KMS-11 (cell line): ENCODE data around the gene EGLN1.

ENCODE experiments used
- H2AFZ ChIP-seq: fragments of 200-600 bp; sonication (generic); 2 replicates; pipeline ENCODE4 v1.6.1; 2016; ENCODE audit warnings: antibody characterized with exemption, mixed run types, low read depth
- H3K27ac ChIP-seq: fragments of 200-600 bp; sonication (generic); 2 replicates; pipeline ENCODE4 v1.6.1; 2016; ENCODE audit warnings: mild to moderate bottlenecking, mixed run types
- H3K27me3 ChIP-seq: fragments of 200-600 bp; sonication (generic); 2 replicates; pipeline ENCODE4 v1.6.1; 2017; ENCODE audit warnings: mild to moderate bottlenecking, low read depth, mixed run types, moderate library complexity; ENCODE audit not compliant: insufficient read depth
- H3K36me3 ChIP-seq: fragments of 200-600 bp; sonication (generic); 2 replicates; pipeline ENCODE4 v1.6.1; 2017; ENCODE audit warnings: mild to moderate bottlenecking, mixed run types; ENCODE audit not compliant: insufficient read depth
- H3K4me1 ChIP-seq: fragments of 200-600 bp; sonication (generic); 2 replicates; pipeline ENCODE4 v1.6.1; 2016; ENCODE audit warnings: mild to moderate bottlenecking, low read depth, mixed run types; ENCODE audit not compliant: poor library complexity, severe bottlenecking
- H3K4me2 ChIP-seq: fragments of 200-600 bp; sonication (generic); 2 replicates; pipeline ENCODE4 v1.7.0; 2016; ENCODE audit warnings: mild to moderate bottlenecking, mixed run types
- H3K4me3 ChIP-seq: fragments of 200-600 bp; sonication (generic); IDR thresholded peaks from 2 replicates; pipeline ENCODE4 v1.6.1; 2017; ENCODE audit warnings: low read depth, low read length, mixed read lengths; ENCODE audit not compliant: insufficient read depth
- H3K79me2 ChIP-seq: fragments of 200-600 bp; sonication (generic); 2 replicates; pipeline ENCODE4 v1.6.1; 2016; ENCODE audit warnings: low read depth, mixed run types; ENCODE audit not compliant: insufficient read depth
- H3K9ac ChIP-seq: fragments of 200-600 bp; sonication (generic); 2 replicates; pipeline ENCODE4 v1.6.1; 2016; ENCODE audit warnings: mild to moderate bottlenecking, mixed run types
- H4K20me1 ChIP-seq: fragments of 200-600 bp; sonication (generic); 2 replicates; pipeline ENCODE4 v1.6.1; 2016; ENCODE audit warnings: mild to moderate bottlenecking, mixed run types; ENCODE audit not compliant: insufficient read depth
- TF ChIP-seq, protein P1 (sequence below): fragments of 200-600 bp; sonication (generic); conservative IDR thresholded peaks from 2 replicates; pipeline ENCODE4 v1.6.1; 2017; ENCODE audit warnings: low read depth, mild to moderate bottlenecking, antibody characterized with exemption, low read length, moderate library complexity, mixed read lengths

Gene EGLN1

DNA sequence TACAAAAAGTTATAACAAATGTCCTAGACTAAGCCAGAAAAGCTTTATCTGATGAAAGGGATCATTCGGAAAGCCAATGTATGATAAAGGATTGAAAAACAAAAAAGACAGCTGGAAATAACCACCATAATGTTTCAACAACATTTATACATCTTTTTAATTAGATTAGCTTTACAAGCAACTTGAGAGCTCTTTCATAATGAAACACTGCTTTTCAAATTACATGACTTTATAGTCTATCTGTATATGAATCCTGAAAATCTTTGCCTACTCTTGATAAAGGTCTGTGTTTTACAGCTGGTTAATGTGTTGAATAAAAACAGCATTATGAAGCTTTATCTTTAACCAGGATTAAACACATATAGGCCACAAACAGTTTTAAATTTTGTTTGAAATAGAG lies 58.5 kb downstream of the EGLN1 start:
- TF ChIP-seq, protein P1, sequence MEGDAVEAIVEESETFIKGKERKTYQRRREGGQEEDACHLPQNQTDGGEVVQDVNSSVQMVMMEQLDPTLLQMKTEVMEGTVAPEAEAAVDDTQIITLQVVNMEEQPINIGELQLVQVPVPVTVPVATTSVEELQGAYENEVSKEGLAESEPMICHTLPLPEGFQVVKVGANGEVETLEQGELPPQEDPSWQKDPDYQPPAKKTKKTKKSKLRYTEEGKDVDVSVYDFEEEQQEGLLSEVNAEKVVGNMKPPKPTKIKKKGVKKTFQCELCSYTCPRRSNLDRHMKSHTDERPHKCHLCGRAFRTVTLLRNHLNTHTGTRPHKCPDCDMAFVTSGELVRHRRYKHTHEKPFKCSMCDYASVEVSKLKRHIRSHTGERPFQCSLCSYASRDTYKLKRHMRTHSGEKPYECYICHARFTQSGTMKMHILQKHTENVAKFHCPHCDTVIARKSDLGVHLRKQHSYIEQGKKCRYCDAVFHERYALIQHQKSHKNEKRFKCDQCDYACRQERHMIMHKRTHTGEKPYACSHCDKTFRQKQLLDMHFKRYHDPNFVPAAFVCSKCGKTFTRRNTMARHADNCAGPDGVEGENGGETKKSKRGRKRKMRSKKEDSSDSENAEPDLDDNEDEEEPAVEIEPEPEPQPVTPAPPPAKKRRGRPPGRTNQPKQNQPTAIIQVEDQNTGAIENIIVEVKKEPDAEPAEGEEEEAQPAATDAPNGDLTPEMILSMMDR = no peak
- Histone ChIP-seq H3K4me2 (no peak overlapping the region), H3K79me2 (no peaks in the 10 kb centered on the region), H3K36me3 (no peaks in the 10 kb centered on the region), H4K20me1 (no peaks in the 10 kb centered on the region; the same call in 1 of the 2 replicates), H3K4me1 (no peaks in the 10 kb centered on the region), H3K9ac (no peak overlapping the region), H2AFZ (no peak overlapping the region), H3K27ac (no peak overlapping the region), H3K27me3 (no peaks in the 10 kb centered on the region), H3K4me3 (no peak overlapping the region)

DNA sequence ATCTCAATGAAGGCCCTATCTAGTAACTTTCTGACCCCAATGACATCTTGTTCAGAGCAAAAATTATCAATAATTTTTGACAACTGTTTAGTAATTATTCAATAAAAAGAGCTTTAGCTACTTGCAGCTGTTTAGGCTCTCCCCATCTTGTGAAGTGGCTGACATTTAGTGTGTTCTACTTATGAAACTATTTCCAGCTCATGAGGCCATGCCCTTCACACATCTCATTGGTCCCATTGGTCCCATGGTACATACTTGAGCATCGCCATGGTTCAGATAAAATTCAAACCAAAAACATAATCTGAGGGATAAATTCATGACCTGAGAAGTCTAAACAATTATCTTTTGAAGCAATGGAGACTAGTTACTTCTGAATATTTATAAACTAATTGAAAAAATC lies 59.8 kb downstream of the EGLN1 start:
- Histone ChIP-seq H3K4me2 (no peak overlapping the region), H3K79me2 (no peaks in the 10 kb centered on the region), H3K4me1 (no peaks in the 10 kb centered on the region), H3K9ac (no peak overlapping the region), H3K27me3 (no peaks in the 10 kb centered on the region), H2AFZ (no peak overlapping the region), H3K4me3 (no peak overlapping the region), H3K27ac (no peak overlapping the region), H4K20me1 (no peaks in the 10 kb centered on the region; the same call in 1 of the 2 replicates), H3K36me3 (no peaks in the 10 kb centered on the region)
- TF ChIP-seq, protein P1 = no peak

GRCh38 chr1:231359113-231359512 lies 63.0 kb downstream of the EGLN1 start:
- Histone ChIP-seq H3K4me2 (no peak overlapping the region), H4K20me1 (no peaks in the 10 kb centered on the region; the same call in 1 of the 2 replicates), H3K36me3 (no peaks in the 10 kb centered on the region), H3K27me3 (no peaks in the 10 kb centered on the region), H3K4me3 (no peak overlapping the region), H3K27ac (no peak overlapping the region), H3K9ac (no peak overlapping the region), H3K4me1 (no peaks in the 10 kb centered on the region), H2AFZ (no peak overlapping the region), H3K79me2 (no peaks in the 10 kb centered on the region)
- TF ChIP-seq, protein P1 = no peak

- no peaks in the 10 kb centered on the region for H3K79me2 ChIP-seq
- no peaks in the 10 kb centered on the region; the same call in 1 of the 2 replicates for H4K20me1 ChIP-seq
- TF ChIP-seq, protein P1 = peak; percentile 91
- H3K27me3 ChIP-seq = no peaks in the 10 kb centered on the region
- H3K4me2 ChIP-seq = no peak overlapping the region
- no peaks in the 10 kb centered on the region for H3K4me1 ChIP-seq
- H3K36me3 ChIP-seq = no peaks in the 10 kb centered on the region
- H2AFZ ChIP-seq = no peak overlapping the region
- H3K9ac ChIP-seq = no peak overlapping the region
- no peak overlapping the region for H3K27ac ChIP-seq
- H3K4me3 ChIP-seq = no peak overlapping the region
These were observed 64.2 kb downstream of the EGLN1 start for GRCh38 chr1:231357831-231358354.
